Measurements from ENCODE around the gene ITPR2. TPM values are rescaled to one million over a fixed set of nuclear protein-coding genes. Genes with fewer than 3 reads are reported as not detected.

The ITPR2 gene
- total RNA-seq, 1 experiment from 2014 or later, result 6.5 TPM

DNA sequence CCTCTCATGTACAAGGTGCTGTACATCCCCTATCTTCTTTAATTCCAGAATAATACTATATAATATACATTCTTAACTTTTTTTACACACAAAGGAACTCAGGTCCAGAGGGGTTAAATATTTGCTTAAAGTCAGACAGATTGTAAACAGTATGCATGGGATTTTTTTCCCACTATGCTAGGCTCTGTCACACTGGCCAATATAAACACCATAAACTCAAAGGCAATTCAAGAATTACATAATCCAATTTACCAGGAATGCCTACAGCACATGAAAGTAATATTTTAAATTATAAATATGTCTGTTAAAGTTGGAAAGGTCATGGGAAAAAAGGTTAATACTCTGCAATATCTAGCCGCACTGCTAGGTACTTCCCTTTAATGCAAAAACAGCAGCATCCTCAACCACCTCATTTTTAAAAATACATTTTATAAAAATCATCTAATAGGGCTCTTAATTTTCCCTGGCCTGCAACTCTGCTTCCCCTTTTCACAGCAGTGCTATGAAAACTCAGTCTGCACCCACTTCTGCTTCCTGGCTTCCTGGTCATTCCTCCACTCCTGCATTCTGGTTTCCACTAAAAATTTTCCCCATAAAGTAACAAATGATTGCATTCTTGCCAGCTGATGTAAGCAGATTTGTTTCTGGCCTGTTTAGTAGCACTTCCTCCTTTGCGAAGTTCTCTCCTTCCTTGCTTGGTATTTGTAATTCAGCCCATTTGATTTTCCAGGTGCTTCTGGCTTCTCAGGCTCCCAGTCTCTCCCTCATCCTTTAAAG lies 128.1 kb downstream of the ITPR2 start:
- peak; percentile 7 for DNase-seq (ENCODE audit: low spot score)

DNA sequence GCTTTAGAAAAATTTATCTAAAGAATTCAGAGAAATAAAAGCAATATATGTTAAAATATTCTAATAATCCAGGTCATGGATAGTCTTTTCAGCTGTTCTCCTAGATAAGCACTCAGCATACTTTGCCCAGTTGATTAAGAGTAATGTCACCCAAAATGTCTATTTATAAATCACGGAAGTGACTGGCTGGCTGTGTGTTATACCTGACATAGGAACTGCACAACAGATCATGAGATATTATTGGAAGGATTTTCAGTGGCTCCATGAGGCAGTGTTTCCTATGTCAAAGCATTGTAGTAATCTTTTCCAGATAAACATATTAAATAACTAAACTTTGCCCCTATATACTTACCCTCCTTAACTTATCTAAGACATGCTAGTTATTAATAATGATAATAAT lies 128.8 kb downstream of the ITPR2 start:
- DNase-seq (ENCODE audit: low spot score), result no peak

DNA sequence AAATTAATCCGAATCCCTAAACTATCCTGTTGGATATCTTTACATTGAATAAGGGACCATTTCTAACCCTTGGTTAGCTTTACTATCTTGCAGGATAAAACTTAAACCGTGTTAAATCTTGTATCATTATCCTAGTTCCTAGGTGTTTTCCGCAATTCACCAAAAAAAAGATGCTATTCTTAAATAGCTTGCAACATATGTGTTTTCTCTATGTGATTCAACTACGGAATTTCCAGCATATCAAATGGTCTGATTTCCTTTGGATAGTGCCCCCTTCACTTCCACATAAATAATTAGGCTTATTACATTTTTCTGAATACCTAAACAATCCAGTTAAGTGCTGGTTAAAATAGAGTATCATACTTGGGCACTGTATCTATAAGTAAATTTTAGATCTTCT lies 130.3 kb downstream of the ITPR2 start:
- no peak for DNase-seq (ENCODE audit: low spot score)

DNA sequence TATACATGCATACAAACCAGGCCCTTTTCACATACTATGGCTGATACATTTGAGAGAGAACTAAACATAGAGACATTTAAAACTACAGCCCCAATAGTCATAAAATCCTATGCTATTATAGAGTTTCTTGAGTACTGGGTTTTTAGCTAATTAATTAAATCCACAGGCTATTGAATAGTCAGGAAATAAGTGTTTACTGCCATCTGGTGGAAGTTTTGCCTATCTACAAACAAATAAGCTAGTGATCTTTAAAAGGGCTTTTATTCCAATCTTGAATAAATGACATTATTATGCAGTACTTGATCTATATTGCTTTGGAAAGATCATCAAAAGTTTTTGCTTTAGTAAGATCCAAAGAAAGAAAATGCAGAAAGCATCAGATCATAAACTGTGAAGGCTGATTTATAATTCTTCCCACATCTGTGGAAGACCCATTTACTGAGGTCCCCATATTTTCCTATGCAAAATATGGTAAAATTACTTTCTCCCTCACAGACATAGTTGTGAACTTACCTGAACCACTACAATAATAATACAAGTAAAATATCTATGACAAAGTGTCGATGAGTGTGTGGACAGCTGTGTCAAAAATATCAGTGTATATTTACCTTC lies 131.3 kb downstream of the ITPR2 start:
- peak; percentile 36 for DNase-seq (ENCODE audit: low spot score)

DNA sequence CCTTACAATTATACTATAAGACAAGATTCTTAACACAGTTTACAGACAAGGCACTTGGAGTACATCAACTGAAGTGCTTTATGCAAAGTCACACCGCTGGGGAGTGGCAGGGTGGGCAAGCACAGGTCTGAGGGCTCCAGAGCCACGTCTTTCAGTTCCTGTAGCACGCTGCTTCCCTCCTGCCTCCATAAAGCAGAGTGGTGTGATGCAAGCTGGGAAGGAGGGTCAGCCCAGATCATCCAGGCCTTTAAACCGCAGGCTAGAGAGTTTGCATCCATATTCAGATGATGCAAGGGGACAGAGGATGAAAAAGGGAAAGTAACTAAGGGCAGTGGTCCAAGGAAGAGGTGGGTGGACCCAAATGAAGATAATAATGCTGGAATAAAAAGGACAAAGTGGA lies 132.6 kb downstream of the ITPR2 start:
- DNase-seq (ENCODE audit: low spot score), result no peak

DNA sequence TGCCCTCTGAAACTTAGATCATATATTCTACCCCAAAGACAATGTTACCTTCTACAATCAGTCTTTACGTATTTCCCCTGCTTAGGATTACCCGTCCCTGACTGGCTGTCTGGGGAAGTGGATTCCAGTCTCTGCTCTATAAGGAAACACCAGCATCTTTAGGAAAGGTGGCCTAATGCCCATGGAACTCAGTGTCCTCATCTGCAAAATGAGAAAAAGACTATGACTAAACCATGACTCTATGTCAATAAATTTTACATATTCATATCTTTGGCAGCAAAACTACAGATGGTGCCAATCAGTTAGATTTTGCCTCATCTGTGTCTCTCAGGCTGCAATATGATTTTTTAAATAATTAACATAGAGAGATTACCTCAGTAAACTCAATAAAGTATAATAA lies 133.8 kb downstream of the ITPR2 start:
- DNase-seq (ENCODE audit: low spot score), result no peak

DNA sequence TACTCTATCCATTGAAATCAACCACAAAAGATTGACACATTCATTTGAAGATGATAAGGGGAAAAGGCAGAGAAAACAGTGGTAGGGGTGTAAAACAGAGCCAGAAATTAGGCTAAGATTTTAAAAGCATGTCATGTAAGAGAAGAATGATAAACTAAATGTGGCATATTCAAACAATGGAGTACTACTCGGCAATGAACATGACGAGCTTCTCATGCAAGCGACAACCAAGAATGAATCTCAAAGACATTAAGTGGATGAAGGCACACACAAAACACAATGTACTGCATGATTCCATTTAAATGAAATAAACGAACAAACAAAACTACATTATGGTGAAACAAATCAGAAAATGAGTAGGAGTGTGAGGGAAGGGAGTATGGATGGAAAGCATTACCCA lies 134.8 kb downstream of the ITPR2 start:
- DNase-seq (ENCODE audit: low spot score), result no peak

DNA sequence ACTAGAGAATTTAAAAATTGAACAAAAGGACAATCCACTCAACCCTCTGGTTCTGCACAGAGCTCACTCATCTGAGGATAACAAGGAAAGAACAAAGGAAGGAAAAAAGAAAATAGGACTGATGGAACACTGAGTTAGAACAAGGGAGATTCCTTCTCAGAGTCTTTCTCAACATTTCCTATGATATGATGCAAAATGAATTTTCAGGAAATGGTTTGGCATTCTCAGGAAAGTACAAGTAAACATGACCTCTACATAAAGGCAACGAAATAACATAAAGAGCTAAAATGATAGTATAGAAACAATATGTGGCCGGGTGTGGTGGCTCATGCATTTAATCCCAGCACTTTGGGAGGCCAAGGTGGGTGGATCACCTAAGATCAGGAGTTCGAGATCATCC lies 135.8 kb downstream of the ITPR2 start:
- DNase-seq (ENCODE audit: low spot score), result no peak

DNA sequence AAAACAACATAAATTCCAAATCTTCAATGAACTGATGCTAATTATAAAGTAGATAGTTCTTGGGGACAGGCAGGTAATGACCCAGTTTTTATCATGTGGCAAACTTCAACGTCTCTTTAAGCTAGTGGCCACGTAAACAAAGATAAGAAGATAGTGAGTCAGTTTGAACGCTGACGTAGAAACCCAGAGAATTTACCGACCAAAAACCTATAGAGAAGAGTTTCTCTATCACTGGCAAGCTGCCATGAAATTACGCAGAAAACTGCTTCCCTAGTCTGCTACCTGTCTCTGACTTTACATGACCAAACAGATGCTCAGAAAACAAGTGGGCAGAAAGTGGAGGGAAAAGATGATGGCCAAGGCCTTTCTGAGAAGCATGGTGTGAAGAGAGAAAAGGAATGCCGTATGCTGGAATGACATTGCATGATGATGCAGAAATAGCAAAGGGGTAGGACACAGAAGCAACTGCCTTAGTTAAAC lies 136.3 kb downstream of the ITPR2 start:
- no peak for DNase-seq (ENCODE audit: low spot score)

DNA sequence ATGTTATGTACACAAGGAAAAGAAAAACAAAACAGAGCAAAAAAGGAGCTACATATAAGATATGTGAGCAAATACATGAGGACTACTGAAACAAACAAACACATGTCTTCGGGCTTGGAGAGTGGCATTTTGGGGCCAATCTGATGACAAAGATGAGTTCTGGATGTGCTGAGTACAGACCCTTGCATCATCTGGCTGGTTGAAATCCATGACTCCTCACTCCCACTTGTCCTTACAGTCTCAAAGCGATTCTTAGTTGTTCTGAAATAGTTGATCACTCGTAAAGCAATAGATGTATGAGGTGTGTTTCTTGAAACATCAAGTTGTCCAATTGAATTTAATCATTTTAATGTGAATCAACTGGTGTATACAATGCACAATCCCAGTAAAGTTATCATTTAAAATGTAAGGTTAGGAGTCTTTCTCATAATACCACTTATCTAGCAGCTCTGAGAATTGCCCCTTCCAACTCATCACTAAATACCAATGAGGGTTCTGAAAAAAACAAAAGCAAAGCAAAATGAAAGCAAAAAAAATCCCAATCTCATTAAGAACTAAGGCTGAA lies 136.9 kb downstream of the ITPR2 start:
- DNase-seq (ENCODE audit: low spot score), result no peak

DNA sequence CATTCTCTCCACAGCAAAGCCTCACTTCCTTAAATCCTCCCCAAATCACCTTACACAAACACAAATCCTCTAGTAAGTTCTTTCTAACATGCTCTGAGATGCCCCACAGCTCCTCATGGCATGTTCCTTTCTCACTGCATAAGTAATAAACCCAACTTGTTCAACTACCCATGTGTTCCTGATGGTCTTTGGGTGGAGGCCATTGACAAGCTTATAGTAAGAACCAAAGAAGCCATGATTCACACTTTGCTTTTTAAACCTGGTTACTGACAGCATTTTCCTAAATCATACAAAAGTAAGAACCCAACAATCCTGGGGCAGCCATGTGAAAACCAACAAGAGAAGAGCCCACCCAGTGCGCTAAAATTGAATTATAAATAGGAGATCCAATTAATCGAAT lies 138.6 kb downstream of the ITPR2 start:
- no peak for DNase-seq (ENCODE audit: low spot score)

DNA sequence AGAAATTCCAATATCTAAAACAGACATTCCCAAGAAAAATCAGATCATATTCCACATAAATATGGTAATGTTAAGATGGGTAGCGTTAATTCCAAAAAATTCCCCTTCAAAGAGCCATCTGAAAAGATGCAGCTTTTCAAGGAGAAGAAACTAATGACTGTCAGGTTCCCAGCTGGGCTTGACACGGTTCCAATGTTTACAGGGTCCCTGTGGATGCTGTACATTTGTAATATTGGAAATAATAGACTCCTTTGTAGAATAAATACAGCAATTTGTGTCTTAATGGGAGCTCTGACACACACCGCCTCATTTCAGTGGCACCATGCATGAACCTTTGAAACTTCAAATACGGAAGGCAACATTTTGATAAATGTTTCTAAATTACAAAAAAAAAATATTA lies 140.6 kb downstream of the ITPR2 start:
- DNase-seq (ENCODE audit: low spot score), result no peak

DNA sequence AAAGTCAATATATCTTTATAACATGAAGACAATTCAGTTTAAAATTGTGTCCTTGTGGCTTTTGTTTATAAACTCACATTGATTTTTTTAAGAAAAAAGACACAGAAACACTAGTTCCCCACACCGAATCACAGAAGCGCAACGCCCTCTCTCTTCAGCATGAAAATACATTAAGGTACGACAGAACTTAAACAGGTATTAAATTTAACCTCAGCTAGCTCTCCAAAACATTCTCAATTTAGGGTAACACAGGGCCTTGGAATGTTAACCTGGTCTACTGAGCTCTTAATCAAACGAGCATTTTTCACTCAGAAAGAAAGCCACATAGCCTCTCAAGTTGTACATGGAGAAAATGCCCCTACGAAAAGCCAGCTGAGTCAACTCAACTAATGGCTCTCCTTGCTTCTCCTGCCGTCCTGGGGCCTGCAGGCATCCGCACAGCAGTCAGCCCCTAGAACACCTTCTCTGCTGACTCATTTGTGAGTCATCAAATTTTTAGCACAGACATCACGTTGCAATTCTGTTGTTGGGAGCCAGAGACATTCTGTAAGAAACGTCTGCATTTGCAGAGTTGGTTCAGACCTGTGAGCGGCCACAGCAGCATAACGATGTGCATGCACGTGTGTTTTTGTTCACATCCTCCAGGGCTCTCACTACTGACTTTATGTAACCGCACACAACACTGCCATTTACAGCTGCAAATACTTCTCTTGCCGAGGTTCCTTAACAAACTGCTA lies 141.6 kb downstream of the ITPR2 start:
- peak; percentile 87 for DNase-seq (ENCODE audit: low spot score)

DNA sequence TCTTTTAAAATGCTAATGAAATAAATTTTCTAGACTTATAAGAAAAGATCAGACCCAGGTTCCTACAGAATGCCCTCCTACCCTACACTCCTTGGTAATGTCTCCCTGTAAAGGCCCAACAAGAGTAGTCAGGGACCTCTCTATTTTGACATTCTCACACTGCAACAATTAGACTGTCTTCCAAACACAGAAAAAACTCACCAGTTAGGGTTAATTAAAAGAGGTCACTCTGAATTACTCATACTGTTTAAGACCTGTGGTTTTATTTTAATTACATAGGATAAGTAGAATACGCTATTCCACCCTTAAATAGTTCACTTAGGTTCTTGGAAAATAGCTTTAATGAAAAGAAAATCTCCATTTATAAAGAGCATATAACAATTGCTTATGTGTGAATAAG lies 142.4 kb downstream of the ITPR2 start:
- DNase-seq (ENCODE audit: low spot score), result no peak

DNA sequence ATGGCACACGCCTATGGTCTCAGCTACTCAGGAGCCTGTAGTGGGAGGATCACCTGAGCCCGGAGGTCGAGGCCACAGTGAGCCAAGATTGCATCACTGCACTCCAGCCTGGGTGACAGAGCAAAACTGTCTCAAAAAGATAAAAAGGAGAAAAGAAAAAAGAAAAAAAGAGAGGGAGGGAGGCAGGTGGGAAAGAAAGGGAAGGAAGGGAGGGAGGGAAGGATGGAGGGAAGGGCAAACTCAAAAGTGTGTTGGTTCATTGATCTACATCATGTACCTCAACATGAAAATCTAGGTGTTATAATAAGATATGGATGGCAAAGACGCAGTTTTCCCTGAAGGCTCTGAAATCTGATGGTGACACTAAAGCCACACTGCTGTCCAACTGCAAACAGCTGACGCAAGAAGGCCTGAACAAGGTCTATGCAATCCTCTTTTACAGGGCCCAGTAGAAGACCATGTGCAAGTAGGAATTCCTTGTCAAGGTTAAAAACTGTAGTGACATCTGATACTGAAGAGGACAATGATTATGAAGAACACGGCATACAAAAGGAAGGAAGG lies 143.6 kb downstream of the ITPR2 start:
- no peak for DNase-seq (ENCODE audit: low spot score)

DNA sequence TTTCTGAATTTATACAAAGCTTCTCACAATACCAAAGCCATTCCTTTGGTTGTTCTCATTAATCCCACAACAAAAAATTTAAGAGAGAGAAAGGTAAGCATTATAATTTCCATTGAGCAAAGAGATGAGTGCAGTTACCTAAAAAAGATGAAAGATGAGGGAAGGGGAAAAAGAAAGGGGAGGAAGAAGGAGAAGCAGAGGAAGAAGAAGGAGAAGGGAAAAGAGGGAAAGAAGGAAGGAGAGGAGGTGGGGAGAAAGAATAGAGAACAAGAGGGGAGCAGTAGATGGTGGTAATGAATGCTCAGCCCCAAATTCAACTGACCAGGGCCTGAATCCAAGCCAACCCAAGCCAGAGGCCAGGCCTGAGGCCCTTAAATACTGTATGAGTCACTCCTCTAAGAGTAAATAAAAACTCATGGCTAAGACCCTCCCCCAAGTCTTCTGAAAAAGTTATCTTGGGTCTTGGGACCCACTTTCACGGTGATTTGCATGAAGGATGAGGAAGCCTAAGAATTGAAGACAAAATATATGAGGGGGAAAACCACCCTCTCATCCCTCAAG lies 144.6 kb downstream of the ITPR2 start:
- no peak for DNase-seq (ENCODE audit: low spot score)

DNA sequence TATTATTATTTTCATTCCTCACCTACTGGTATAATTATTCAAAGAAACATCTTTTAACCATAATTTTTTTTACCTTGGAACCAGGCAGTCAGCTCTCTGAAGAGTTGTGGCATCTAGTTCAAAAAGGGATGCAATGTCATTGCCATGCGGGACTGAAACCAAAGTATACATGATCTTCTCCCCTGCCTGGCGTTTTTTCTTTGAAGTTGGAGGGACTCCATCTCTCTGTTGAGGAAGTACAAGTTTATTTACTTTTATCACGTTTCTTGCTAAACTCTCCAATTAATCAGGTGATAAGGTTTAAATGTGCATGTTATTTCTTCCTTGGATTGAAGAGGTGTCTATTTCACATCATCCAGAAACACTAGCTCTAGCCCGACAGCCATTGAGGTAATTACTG lies 146.6 kb downstream of the ITPR2 start:
- DNase-seq (ENCODE audit: low spot score), result no peak

DNA sequence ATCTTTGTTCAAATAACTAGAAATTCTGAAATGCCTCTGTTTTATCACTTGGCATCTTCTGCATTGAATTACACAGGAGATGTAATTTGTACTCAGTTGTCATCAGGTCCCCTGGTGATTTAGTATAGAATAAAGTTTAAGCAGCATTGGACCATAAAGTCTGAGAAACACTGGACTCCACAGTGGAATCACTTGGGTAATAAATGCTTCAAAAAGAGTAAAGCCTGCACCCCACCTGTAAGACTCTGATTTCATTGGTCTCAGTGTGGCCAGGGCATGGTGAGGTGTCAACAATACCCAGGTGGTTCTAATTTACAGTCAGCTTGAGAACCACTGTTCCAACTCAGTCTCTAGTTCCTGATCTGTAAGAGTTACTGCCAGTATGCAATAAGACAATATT lies 148.9 kb downstream of the ITPR2 start:
- DNase-seq (ENCODE audit: low spot score), result no peak

DNA sequence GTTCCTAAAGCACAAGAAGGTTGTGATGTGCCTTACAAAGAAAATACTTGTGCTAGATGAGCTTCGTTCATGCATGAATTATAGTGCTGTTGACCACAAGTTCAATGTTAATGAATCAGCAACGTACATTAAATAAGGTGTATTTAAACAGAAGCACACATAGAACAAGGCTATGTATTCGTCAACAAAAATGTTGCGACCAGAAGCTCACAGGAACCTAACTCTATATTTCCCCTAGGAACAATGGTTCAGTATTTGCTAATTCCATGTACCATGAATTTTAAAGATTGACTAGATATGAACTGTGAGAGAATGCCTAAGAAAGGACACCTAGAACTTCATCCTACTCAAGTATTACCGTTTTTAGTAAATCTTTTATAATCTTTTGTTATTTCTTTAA lies 149.6 kb downstream of the ITPR2 start:
- no peak for DNase-seq (ENCODE audit: low spot score)

DNA sequence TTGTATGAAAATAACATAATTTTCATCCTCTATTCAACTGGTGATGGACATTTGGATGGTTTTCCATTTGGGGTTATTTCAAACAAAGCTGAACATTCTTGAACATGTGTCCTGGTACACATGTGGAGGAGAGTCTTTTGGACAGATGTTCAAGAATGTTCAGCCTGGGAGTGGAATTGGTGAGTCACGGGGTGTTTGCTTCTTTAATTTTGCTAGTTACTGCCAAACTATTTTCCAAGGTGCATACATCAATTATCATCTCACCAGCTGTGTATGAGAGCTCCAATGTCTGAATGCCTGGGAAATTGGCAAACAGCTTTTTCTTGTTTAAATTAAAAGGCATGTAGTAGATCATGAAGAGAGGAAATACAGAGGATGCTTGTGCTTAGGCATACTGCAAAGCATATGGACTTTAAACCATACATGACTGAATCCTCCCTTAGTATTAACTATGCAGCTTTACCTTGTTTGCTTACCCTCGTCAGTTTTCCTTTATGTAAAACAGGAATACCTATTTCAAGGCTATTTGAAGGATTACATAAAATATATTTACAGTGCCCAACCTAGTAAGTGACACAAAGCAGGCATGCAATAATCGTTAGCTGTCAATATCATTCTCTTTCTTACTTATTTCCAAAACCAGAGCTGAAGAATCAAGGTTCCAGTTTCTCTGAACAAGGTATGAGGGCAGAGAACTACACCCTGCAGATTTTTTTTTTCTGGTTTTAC lies 152.1 kb downstream of the ITPR2 start:
- DNase-seq (ENCODE audit: low spot score), result no peak
